Measurements from ENCODE around the gene TXK.

The TXK gene

DNA sequence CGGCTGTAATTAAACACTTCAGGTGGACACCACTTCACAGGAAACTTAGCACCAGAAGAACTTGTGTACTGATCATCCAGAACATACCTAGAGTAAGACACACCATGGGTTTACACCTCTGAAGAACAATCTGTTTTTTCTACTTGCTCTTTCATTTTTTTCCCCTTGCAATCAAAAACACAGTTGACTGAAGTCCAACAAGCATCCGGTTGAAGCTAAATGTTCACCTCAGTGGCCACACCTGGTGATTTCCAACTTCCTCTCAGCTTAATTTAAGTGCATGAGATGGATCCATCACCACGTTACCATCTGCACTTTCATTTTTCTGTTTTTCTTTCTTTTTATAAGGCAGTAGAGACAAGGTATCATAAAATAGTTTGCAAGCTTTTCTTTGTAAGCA, 4.9 kb upstream of the TXK start:
- Histone ChIP-seq H3K4me3 (ENCODE audit: insufficient read depth, low read depth, low read length) (no peak overlapping the region), H3K27ac (ENCODE audit: insufficient read depth, low read depth, low read length, poor library complexity, severe bottlenecking) (no peak overlapping the region)
- 81 to 91% methylated on average over 2 to 3 of the region's 3 CpGs for WGBS, 2 experiments

DNA sequence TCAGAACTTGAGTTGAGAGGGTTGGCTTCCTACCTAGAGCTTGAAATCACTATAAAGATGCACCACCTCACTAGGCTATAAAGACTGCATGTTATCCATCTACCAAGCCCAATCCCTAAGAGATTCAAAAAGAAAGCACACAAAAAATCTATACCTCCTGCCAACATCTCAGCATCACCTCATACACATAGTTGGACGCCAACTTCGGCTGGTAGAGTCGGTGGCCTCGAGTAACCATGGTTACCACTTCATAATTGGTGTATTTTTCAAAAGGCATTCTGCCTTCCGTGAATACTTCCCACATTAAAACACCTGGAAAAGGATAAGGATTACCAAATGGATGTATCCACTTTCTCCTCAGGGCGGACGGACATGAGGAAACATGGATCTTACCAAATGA, 4.5 kb upstream of the TXK start:
- no peaks in the 10 kb centered on the region for H3K9me3 ChIP-seq (ENCODE audit: control insufficient read depth, low read length)
- H3K4me1 ChIP-seq (ENCODE audit: control insufficient read depth, insufficient read depth, low read length) = no peaks in the 10 kb centered on the region
- H3K27ac ChIP-seq (ENCODE audit: insufficient read depth, low read depth, low read length, poor library complexity, severe bottlenecking) = no peak overlapping the region
- no peak overlapping the region for H3K4me3 ChIP-seq (ENCODE audit: insufficient read depth, low read depth, low read length)
- H3K36me3 ChIP-seq (ENCODE audit: control insufficient read depth, insufficient read depth, low read length) = no peaks in the 10 kb centered on the region
- H3K27me3 ChIP-seq (ENCODE audit: control insufficient read depth, insufficient read depth, low read length, poor library complexity, severe bottlenecking) = no peaks in the 10 kb centered on the region
- WGBS, 2 experiments = 95 to 97% methylated on average over 7 of the region's 7 CpGs

More for the DNA sequence above, 4.9 kb upstream of the TXK start:
- Histone ChIP-seq H3K36me3 (ENCODE audit: control insufficient read depth, insufficient read depth, low read length) (no peaks in the 10 kb centered on the region), H3K4me1 (ENCODE audit: control insufficient read depth, insufficient read depth, low read length) (no peaks in the 10 kb centered on the region), H3K27me3 (ENCODE audit: control insufficient read depth, insufficient read depth, low read length, poor library complexity, severe bottlenecking) (no peaks in the 10 kb centered on the region), H3K9me3 (ENCODE audit: control insufficient read depth, low read length) (no peaks in the 10 kb centered on the region)

DNA sequence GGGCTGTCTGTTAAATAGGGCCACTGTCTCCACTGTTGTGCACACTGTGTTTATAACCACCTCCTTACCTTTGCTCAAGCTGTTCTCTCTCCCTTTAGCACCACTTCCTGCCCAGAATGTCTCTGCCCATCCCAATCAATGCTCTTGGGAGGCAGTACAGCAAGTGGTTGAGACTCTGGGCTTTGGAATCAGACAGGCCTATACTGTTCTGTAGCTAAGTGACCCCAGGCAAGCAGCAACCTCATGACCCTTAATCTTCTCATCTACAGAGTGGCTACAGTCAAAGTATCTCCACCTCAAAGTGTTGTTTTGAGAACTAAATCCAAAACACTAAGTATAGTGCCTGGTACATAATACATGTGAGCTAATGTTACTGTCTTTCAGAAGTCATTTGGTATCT, 3.8 kb upstream of the TXK start:
- no peak overlapping the region for H3K27ac ChIP-seq (ENCODE audit: insufficient read depth, low read depth, low read length, poor library complexity, severe bottlenecking)
- no peaks in the 10 kb centered on the region for H3K36me3 ChIP-seq (ENCODE audit: control insufficient read depth, insufficient read depth, low read length)
- no peak overlapping the region for H3K4me3 ChIP-seq (ENCODE audit: insufficient read depth, low read depth, low read length)
- no peaks in the 10 kb centered on the region for H3K27me3 ChIP-seq (ENCODE audit: control insufficient read depth, insufficient read depth, low read length, poor library complexity, severe bottlenecking)
- no peaks in the 10 kb centered on the region for H3K4me1 ChIP-seq (ENCODE audit: control insufficient read depth, insufficient read depth, low read length)
- no peaks in the 10 kb centered on the region for H3K9me3 ChIP-seq (ENCODE audit: control insufficient read depth, low read length)

DNA sequence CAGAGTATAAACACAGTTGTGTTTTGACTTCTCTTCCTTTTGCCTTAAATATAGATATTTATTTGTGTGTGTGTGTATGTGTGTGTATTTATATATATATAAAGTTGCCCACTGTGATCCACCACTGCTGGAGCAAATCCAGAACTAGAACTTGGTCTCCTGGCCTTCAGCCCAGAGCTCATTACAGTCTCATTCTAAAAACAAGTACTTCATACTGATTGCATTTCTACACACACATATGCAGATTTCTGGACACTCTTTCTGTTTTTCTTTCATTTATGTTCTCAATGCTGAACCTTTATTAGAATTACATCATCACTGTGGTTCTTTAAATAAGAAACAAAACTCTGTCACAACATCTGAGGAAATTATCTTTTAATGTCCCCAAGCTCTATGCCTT, 381 bp downstream of the TXK start:
- H3K4me3 ChIP-seq (ENCODE audit: insufficient read depth, low read depth, low read length) = no peak overlapping the region
- H3K4me1 ChIP-seq (ENCODE audit: control insufficient read depth, insufficient read depth, low read length) = no peaks in the 10 kb centered on the region
- no peaks in the 10 kb centered on the region for H3K9me3 ChIP-seq (ENCODE audit: control insufficient read depth, low read length)
- no peak overlapping the region for H3K27ac ChIP-seq (ENCODE audit: insufficient read depth, low read depth, low read length, poor library complexity, severe bottlenecking)
- H3K27me3 ChIP-seq (ENCODE audit: control insufficient read depth, insufficient read depth, low read length, poor library complexity, severe bottlenecking) = no peaks in the 10 kb centered on the region
- no peaks in the 10 kb centered on the region for H3K36me3 ChIP-seq (ENCODE audit: control insufficient read depth, insufficient read depth, low read length)

DNA sequence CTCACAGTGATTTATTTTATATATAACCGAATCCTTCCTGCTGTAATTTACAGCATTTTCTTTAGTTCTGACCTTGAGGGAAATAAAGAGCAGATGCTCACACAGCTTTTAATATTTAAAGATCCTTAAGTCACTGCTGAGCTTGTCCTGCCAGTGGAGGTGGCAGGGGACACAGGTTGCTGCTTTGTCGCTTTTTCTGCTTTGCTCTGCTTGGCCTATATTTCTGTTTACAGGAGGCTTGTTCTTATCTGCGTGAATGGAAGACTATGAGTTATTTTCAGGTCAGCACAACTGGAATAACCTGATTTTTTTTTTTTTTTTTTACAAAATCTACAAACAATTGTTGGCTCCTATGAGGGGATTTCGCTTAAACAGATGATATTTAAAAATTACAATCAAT, 2.3 kb downstream of the TXK start:
- no peak overlapping the region for H3K4me3 ChIP-seq (ENCODE audit: insufficient read depth, low read depth, low read length)

DNA sequence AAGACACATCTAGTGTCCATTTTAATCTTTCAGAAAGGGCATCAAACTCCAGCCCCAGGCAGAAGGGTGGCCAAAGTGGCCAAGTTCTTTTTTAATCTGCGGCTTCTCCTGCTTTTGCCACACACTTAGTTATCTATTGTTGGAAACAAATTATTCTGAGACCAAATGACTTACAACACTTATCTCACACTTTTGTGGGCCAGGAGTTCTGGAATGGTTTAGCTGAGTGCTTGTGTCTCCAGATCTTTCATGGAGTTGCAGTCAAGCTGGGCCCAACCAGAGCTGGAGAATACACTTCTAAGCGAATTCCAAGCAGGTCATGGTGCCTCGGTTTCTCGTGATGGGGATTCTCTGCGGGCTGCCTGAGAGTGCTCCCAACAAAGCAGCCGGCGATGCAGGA, 4.0 kb downstream of the TXK start:
- 86 to 88% methylated on average over 7 of the region's 7 CpGs for WGBS, 2 experiments
- Histone ChIP-seq H3K9me3 (ENCODE audit: control insufficient read depth, low read length) (no peaks in the 10 kb centered on the region), H3K27me3 (ENCODE audit: control insufficient read depth, insufficient read depth, low read length, poor library complexity, severe bottlenecking) (no peaks in the 10 kb centered on the region), H3K27ac (ENCODE audit: insufficient read depth, low read depth, low read length, poor library complexity, severe bottlenecking) (no peak overlapping the region), H3K4me1 (ENCODE audit: control insufficient read depth, insufficient read depth, low read length) (peaks cover 5% of the 10 kb centered on the region), H3K4me3 (ENCODE audit: insufficient read depth, low read depth, low read length) (no peak overlapping the region), H3K36me3 (ENCODE audit: control insufficient read depth, insufficient read depth, low read length) (no peaks in the 10 kb centered on the region)

More for the DNA sequence above, 2.3 kb downstream of the TXK start:
- H3K27ac ChIP-seq (ENCODE audit: insufficient read depth, low read depth, low read length, poor library complexity, severe bottlenecking) = no peak overlapping the region
- H3K27me3 ChIP-seq (ENCODE audit: control insufficient read depth, insufficient read depth, low read length, poor library complexity, severe bottlenecking) = no peaks in the 10 kb centered on the region
- H3K36me3 ChIP-seq (ENCODE audit: control insufficient read depth, insufficient read depth, low read length) = no peaks in the 10 kb centered on the region
- 91 to 92% methylated on average over 2 to 3 of the region's 4 CpGs for WGBS, 2 experiments
- no peaks in the 10 kb centered on the region for H3K9me3 ChIP-seq (ENCODE audit: control insufficient read depth, low read length)
- peaks cover 5% of the 10 kb centered on the region for H3K4me1 ChIP-seq (ENCODE audit: control insufficient read depth, insufficient read depth, low read length)

DNA sequence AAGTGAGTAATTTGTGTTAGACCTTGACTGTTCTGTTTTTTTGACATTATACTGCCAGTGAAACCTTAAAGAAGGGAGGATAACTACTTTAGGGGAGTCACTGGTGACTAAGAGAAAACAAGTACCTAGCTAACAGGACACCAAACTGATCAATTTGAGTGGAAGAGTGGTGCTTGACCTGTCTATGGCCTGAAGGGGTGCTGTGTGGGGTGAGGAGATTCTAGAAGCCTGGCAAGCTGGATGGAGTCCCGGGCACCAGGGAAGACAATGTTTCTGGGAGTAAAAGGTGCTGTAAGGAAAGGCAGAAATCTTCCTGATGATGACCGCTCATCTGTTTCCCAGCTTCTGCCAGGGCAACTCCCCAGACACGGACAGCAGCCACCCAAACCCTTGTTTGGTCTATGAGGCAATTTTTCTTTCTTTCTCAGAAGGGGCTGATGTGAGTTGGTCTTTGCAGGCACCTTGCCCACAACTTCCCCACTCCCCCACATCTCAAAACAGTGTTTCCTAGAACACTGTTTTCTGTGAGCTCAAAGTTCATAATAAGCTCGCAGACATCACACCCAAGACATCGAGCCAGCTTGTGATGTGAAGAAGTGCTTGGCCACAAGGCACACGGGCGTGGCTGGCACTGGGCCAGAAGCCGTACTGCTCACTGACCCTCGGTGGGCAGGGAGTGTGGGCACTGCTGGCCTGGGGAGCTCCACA, 4.6 kb downstream of the TXK start:
- no peaks in the 10 kb centered on the region for H3K36me3 ChIP-seq (ENCODE audit: control insufficient read depth, insufficient read depth, low read length)

DNA sequence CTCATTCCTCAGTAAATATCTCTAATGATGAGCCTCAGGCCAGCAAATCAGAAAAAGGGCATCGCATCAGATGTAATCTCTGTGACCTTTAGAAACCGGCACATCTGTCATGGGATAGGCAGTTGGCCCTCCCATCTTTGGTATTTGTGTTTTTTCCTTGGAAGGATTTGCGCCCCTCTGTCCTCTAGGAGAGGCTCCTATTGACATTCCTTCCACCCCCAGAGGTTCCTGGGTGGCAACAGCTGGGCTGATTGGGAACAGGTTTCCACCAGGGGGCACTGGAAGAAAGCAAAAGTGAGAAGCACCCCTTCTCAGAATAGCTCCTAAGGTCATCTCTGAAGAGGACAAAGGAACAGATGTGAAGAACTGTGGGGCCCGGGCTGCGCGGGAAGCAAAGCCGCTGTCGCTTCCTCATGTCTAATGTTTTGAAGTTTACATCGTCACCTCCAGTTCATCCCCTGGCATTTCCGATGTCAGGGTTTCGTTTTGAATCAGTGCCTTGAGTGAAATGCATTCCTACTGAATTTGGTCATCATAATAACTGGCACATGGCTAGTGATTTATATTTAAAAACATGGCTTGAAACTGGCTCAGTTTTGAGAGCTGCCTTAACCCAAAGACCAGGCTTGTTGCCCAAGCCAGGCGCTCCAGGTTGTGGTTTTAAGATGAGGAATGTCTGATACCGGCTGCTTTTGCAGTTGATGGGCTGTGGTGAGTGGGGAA, 6.2 kb downstream of the TXK start:
- no peak overlapping the region for H3K4me3 ChIP-seq (ENCODE audit: insufficient read depth, low read depth, low read length)
- no peak overlapping the region for H3K27ac ChIP-seq (ENCODE audit: insufficient read depth, low read depth, low read length, poor library complexity, severe bottlenecking)
- H3K36me3 ChIP-seq (ENCODE audit: control insufficient read depth, insufficient read depth, low read length) = no peaks in the 10 kb centered on the region
- peaks cover 5% of the 10 kb centered on the region for H3K4me1 ChIP-seq (ENCODE audit: control insufficient read depth, insufficient read depth, low read length)
- H3K27me3 ChIP-seq (ENCODE audit: control insufficient read depth, insufficient read depth, low read length, poor library complexity, severe bottlenecking) = no peaks in the 10 kb centered on the region
- WGBS, 2 experiments = 38 to 39% methylated on average over 13 of the region's 13 CpGs
- no peaks in the 10 kb centered on the region for H3K9me3 ChIP-seq (ENCODE audit: control insufficient read depth, low read length)

More for the DNA sequence above, 4.6 kb downstream of the TXK start:
- WGBS, 2 experiments = 95 to 98% methylated on average over 9 of the region's 9 CpGs
- Histone ChIP-seq H3K27ac (ENCODE audit: insufficient read depth, low read depth, low read length, poor library complexity, severe bottlenecking) (no peak overlapping the region), H3K9me3 (ENCODE audit: control insufficient read depth, low read length) (no peaks in the 10 kb centered on the region), H3K4me1 (ENCODE audit: control insufficient read depth, insufficient read depth, low read length) (peaks cover 5% of the 10 kb centered on the region), H3K27me3 (ENCODE audit: control insufficient read depth, insufficient read depth, low read length, poor library complexity, severe bottlenecking) (no peaks in the 10 kb centered on the region), H3K4me3 (ENCODE audit: insufficient read depth, low read depth, low read length) (no peak overlapping the region)

DNA sequence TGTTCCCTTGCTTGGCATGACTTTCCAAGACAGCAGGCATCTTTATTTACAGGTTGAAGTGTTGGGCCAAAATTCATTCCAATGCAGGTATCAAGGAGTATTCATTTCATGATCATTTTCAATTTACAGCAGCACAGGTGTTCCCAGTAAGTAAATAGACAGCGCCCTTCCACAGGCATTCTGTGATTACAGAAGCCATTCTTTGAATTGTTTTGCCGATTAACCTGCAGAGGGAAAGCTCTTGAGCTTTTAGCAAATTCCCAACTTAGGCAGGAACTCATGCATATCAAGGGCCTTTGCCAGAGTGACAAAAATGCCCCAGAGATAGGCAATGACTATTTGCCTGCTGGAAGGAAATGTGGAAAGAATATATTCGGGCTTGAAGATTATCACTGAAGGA, 6.8 kb downstream of the TXK start:
- peaks cover 5% of the 10 kb centered on the region for H3K4me1 ChIP-seq (ENCODE audit: control insufficient read depth, insufficient read depth, low read length)
- no peak overlapping the region for H3K4me3 ChIP-seq (ENCODE audit: insufficient read depth, low read depth, low read length)
- 42 to 43% methylated on average over 3 of the region's 3 CpGs for WGBS, 2 experiments
- no peaks in the 10 kb centered on the region for H3K27me3 ChIP-seq (ENCODE audit: control insufficient read depth, insufficient read depth, low read length, poor library complexity, severe bottlenecking)
- no peaks in the 10 kb centered on the region for H3K9me3 ChIP-seq (ENCODE audit: control insufficient read depth, low read length)
- H3K36me3 ChIP-seq (ENCODE audit: control insufficient read depth, insufficient read depth, low read length) = no peaks in the 10 kb centered on the region
- H3K27ac ChIP-seq (ENCODE audit: insufficient read depth, low read depth, low read length, poor library complexity, severe bottlenecking) = no peak overlapping the region

DNA sequence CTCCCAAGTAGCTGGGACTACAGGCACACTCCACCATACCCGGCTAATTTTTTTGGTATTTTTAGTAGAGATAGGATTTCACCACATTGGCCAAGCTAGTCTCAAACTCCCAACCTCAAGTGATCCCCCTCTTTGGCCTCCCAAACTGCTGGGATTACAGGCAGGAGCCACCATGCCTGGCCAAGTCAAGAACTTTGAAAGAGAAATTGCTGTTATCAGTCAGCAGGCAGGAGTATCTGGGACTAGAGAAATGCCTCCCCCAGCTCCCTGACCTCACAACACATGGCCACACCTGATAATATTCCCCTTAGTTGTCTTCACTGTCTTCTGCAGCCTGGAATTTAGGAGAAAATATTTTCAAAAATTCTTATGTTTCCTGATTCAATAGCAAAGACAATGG, 7.4 kb downstream of the TXK start:
- H3K27ac ChIP-seq (ENCODE audit: insufficient read depth, low read depth, low read length, poor library complexity, severe bottlenecking) = no peak overlapping the region
- peaks cover 5% of the 10 kb centered on the region for H3K4me1 ChIP-seq (ENCODE audit: control insufficient read depth, insufficient read depth, low read length)
- no peaks in the 10 kb centered on the region for H3K36me3 ChIP-seq (ENCODE audit: control insufficient read depth, insufficient read depth, low read length)
- no peaks in the 10 kb centered on the region for H3K9me3 ChIP-seq (ENCODE audit: control insufficient read depth, low read length)
- H3K27me3 ChIP-seq (ENCODE audit: control insufficient read depth, insufficient read depth, low read length, poor library complexity, severe bottlenecking) = no peaks in the 10 kb centered on the region
- WGBS, 2 experiments = 71 to 100% methylated on average over 1 of the region's 1 CpG
- no peak overlapping the region for H3K4me3 ChIP-seq (ENCODE audit: insufficient read depth, low read depth, low read length)

Measured in ectodermal cell (in vitro differentiated cells).